RWPE1 (cell line): ENCODE measurements around the gene ASB15.

ENCODE experiments used
- CTCF ChIA-PET: fragments of 350-600 bp; sonication (Branson Sonifier 250); formaldehyde crosslinking; extraction: SDS; loops from one replicate; lab custom pipeline; 2021; lab: Yijun Ruan, JAX
- POLR2A ChIA-PET: fragments of 400-600 bp; formaldehyde crosslinking; extraction: SDS; loops from one replicate; lab custom pipeline; 2020; ENCODE audit warnings: antibody characterized with exemption; ENCODE audit not compliant: low non-redundant PET; lab: Yijun Ruan, JAX
- DNase-seq: peaks from one replicate; pipeline ENCODE4 v3.0.0; 2012; ENCODE audit warnings: low spot score
- H3K27ac ChIP-seq: fragments of 450-650 bp; 2 replicates; pipeline ENCODE4 v1.5.1; 2017
- TF ChIP-seq, protein P1 (sequence below): fragments of 450-650 bp; conservative IDR thresholded peaks from 2 replicates; pipeline ENCODE4 v1.5.1; 2017; ENCODE audit warnings: low read depth, mild to moderate bottlenecking

Gene ASB15

DNA sequence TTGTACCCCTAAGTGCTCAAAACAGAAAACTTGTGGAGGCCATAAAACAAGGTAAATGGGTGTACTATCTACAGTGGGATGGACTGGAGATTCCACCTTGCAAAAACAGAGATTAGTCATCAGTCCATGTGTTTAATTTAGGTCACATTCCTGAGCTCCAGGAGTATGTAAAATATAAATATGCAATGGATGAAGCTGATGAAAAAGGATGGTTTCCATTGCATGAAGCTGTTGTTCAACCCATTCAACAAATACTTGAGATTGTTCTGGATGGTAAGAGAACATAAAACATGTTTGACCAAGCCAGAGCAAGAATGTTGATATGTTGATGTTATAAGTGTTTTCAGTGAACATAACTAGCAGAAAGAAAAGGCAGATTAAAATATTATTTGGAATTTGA is 14.6 kb downstream of the ASB15 start:
- no peak overlapping the region for H3K27ac ChIP-seq
- TF ChIP-seq, protein P1, sequence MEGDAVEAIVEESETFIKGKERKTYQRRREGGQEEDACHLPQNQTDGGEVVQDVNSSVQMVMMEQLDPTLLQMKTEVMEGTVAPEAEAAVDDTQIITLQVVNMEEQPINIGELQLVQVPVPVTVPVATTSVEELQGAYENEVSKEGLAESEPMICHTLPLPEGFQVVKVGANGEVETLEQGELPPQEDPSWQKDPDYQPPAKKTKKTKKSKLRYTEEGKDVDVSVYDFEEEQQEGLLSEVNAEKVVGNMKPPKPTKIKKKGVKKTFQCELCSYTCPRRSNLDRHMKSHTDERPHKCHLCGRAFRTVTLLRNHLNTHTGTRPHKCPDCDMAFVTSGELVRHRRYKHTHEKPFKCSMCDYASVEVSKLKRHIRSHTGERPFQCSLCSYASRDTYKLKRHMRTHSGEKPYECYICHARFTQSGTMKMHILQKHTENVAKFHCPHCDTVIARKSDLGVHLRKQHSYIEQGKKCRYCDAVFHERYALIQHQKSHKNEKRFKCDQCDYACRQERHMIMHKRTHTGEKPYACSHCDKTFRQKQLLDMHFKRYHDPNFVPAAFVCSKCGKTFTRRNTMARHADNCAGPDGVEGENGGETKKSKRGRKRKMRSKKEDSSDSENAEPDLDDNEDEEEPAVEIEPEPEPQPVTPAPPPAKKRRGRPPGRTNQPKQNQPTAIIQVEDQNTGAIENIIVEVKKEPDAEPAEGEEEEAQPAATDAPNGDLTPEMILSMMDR: no peak
- ChIA-PET CTCF (no interaction called here), POLR2A (no interaction called here)
- no peak for DNase-seq

DNA sequence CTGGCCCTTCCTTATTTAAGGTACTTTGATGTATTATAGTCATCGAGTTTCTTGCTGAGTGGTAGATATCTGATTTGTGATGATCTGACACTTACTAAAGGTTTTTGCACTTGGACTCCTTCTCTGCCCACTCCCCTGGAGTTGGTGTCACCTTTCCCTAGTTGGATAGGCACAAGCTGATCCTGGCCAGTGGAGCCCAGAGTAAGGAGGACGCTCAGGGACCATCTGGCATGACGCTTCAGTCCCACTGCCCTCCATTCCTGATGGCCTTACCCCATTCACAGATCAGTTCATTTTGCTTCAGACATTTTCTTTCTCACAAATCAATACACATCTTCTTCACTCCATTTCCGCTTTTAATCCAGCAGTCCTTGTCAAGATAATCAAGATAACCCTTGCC is 20.1 kb downstream of the ASB15 start:
- POLR2A ChIA-PET: no interaction called here
- TF ChIP-seq, protein P1: no peak
- H3K27ac ChIP-seq: no peak overlapping the region
- CTCF ChIA-PET: interaction anchor here (1.0 kb wide), 1 partner anchor 128 kb away, joined by 3 read pairs; no protein-coding TSS in a partner anchor
- no peak for DNase-seq

DNA sequence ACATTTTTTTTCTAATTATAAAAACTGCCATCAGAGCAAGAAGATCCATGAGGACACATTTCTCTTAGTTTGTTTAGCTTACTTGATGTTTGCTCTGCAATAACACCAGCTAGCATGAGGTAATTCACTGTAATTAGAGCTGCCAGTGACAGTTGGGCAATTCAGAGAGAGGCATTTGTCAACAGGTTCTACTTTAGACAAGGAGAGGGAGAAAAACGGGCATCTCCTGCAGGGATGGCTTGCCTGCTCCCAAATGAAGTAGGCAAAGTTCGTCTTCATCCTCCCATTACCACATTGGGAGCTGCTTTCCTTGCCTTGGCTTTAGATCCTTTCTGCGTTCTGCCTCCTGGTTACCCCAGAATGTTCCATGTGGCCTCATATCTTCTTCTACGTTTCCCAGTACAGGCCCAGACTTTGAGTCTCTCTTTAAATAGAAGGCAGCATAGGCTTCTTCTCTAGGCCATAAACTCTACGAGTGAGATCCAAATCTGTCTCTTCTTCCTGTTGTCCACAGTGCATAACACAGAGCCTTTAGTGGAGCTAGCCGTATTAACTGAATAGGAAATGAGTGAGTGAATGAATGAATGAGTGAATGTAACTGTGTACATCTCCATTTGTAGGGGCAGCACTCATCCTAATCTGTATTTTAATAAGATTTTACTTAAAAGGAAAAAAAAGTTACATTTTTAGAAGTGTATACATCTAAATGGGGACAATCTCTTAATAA is 21.2 kb downstream of the ASB15 start:
- DNase-seq: no peak
- TF ChIP-seq, protein P1: no peak
- CTCF ChIA-PET: interaction anchor here (1.6 kb wide), 1 partner anchor 42 kb away, joined by 4 read pairs; no protein-coding TSS in a partner anchor
- no peak overlapping the region for H3K27ac ChIP-seq
- POLR2A ChIA-PET: no interaction called here

DNA sequence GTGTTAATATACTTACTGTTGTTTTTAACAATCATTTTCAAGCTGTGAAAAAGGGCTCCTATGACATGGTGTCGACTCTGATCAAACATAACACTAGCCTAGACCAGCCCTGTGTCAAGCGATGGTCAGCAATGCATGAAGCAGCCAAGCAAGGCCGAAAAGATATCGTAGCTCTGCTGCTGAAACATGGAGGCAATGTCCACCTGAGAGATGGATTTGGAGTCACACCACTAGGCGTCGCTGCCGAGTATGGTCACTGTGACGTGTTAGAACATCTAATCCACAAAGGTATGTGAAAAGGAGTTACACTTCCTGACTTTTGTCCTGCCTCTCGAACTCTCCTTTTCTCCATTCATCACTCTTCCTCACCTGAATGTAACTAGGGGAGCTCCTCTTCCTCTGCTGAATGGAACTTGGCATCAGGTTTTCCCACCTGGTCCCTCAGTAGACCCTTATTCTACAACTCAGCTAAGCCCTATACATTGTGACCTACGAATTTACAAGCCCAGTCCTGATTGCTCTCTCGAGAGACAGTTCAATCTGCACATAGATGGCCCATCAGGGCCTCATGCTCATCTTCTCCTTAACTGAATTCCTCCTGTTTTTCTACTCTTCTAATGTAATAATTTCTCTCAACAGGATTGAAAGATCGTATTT is 23.0 kb downstream of the ASB15 start:
- no peak overlapping the region for H3K27ac ChIP-seq
- DNase-seq: no peak
- ChIA-PET POLR2A (no interaction called here), CTCF (interaction anchor here (0.6 to 1.6 kb wide), 6 partner anchors 22 to 459 kb away, joined by 3 to 4 read pairs (median 3); no protein-coding TSS in a partner anchor)
- TF ChIP-seq, protein P1: 0 out of 2 replicates have a peak, but pooled peaks have one; percentile 25

DNA sequence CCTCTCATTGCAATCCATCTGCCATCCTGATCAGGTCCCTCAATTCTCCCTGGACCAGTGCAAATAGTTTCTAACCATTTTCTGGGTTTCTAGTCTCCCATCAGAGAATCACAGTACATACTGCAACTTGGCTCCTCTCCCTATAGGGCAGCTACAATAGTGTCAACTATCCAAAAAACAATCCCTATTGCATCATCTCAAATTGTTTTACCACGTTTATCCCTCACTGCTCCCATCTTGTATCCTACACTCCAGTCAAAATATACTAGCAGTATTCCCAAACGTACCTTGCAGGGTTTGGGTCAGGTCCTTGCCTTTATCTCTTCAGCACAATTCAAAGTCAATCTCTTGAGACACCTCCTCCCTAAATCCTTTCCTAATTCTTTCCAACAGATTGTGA is 23.6 kb downstream of the ASB15 start:
- TF ChIP-seq, protein P1: no peak
- ChIA-PET CTCF (interaction anchor here (0.6 kb wide), 1 partner anchor 460 kb away, joined by 3 read pairs; no protein-coding TSS in a partner anchor), POLR2A (no interaction called here)
- no peak overlapping the region for H3K27ac ChIP-seq
- no peak for DNase-seq

DNA sequence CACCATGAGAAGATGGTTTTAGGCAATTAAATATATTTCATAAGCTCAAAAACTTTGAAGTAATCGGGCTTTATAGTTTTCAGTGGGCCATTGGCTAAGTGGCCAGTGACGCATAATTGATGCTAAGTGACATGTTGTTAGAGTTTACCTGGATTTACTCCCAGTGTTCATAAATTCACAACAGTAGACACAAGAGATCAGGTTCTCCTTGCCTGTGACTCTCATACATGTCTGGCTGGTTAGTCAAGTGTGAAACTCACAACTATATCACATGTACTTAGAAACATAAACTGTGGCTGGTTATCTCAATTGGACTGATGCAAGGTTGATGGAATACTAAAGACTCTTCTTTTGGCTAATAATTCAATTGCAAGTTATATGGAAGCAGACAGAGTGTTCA is 26.2 kb downstream of the ASB15 start:
- TF ChIP-seq, protein P1: no peak
- DNase-seq: no peak
- no peak overlapping the region for H3K27ac ChIP-seq
- ChIA-PET CTCF (no interaction called here), POLR2A (no interaction called here)
